ENCODE results near the gene TSPAN14. TPM values are rescaled to one million over a fixed set of nuclear protein-coding genes. Genes with fewer than 3 reads are reported as not detected.

Gene TSPAN14
- total RNA-seq, 1 donor from 2014 or later = 111 TPM

GRCh38 chr10:80506189-80506575 is 52.1 kb downstream of the TSPAN14 start:
- Mint-ChIP-seq H3K27me3 (no peaks in the 10 kb centered on the region), H3K4me3 (peak overlapping the region; percentile 50), H3K4me1 (ENCODE audit: unreplicated experiment) (peaks cover 60% of the 10 kb centered on the region), H3K36me3 (peaks cover 26% of the 10 kb centered on the region), H3K9me3 (no peaks in the 10 kb centered on the region), H3K27ac (peak overlapping the region; percentile 96)
- no peak for TF ChIP-seq CTCF (conservative IDR thresholded peaks at IDR 0.05)
- no peak for DNase-seq (ENCODE audit: extremely low spot score, unreplicated experiment)

DNA sequence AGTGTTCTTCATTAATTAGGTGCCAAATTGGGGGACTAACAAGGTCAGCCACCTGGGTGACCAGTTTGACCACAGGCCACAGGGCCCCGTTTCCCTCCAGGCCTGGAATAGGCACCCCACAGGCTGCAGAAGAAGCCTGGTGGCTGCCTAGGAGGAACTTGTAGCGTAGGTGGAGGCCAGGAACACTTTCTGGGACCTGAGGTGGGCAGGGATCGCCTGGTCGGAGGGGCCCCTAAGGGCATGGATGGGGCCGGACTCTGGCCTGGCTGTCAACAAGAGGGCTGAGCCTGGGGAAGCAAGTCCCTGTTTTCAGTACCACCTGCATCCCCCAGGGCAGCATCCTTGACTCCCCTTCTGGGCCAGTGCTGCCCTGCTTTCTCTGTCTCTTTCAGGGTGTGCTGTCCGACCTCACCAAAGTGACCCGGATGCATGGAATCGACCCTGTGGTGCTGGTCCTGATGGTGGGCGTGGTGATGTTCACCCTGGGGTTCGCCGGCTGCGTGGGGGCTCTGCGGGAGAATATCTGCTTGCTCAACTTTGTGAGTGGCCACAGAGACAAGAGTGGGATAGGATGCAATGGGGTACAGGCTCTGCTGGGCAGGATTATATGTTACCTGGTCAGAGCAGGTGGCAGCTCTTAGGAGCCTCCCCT is 52.9 kb downstream of the TSPAN14 start:
- Mint-ChIP-seq H3K4me3 (no peak overlapping the region), H3K27me3 (no peaks in the 10 kb centered on the region), H3K36me3 (peaks cover 31% of the 10 kb centered on the region), H3K27ac (peak overlapping the region; percentile 53), H3K9me3 (no peaks in the 10 kb centered on the region), H3K4me1 (ENCODE audit: unreplicated experiment) (peaks cover 53% of the 10 kb centered on the region)
- no peak for TF ChIP-seq CTCF (conservative IDR thresholded peaks at IDR 0.05)
- DNase-seq (ENCODE audit: extremely low spot score, unreplicated experiment) = no peak

DNA sequence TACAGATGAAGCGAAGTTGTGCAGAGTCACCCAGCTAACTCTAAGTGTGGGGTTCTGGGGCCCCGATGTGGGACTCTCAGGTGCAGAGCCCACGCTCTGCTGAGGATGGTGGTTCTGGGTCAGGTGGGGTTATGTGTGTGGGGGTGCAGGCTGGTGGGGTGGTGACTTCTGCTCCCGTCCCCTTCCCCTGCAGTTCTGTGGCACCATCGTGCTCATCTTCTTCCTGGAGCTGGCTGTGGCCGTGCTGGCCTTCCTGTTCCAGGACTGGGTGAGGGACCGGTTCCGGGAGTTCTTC is 54.9 kb downstream of the TSPAN14 start:
- no peak for TF ChIP-seq CTCF (conservative IDR thresholded peaks at IDR 0.05)
- H3K27me3 Mint-ChIP-seq = no peaks in the 10 kb centered on the region
- peaks cover 32% of the 10 kb centered on the region for H3K4me1 Mint-ChIP-seq (ENCODE audit: unreplicated experiment)
- no peak overlapping the region for H3K27ac Mint-ChIP-seq
- no peaks in the 10 kb centered on the region for H3K9me3 Mint-ChIP-seq
- H3K4me3 Mint-ChIP-seq = no peak overlapping the region
- DNase-seq (ENCODE audit: extremely low spot score, unreplicated experiment) = no peak
- peaks cover 35% of the 10 kb centered on the region for H3K36me3 Mint-ChIP-seq

DNA sequence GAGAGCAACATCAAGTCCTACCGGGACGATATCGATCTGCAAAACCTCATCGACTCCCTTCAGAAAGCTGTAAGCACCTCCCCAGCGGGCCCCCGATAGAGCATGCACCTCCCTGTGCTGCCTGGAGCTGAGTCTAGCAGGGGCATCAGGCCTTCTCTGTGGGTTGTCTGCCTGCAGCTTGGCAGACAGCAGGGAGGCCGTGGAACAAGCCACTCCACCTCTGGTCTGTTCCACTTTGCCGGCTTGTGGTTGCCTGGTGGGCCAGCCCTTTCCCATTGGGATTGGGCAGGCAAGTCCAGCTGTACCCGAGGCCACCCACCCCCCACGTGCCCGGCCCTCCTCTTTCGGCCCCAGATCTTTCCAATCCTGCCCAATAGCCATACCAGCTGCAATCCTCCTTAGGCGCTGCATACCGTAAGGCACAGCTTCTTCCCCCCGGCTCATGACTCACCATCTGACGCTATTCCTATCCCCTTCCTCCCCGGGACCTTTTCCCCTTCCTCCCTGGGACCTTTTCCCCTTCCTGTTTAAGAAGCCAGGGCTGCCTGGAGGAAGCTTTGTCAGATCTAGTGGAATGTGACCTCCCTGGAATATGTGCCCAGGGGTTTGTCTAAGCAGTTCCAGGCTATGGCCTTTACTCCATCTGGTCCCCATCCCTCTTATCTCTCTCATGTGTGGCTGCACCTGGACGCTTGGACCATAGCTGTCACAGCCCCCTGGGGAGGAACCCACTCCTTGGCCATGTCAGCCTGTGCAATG is 55.5 kb downstream of the TSPAN14 start:
- no peak for DNase-seq (ENCODE audit: extremely low spot score, unreplicated experiment)
- H3K27me3 Mint-ChIP-seq = no peaks in the 10 kb centered on the region
- no peak overlapping the region for H3K4me3 Mint-ChIP-seq
- peak overlapping the region; percentile 63 for H3K27ac Mint-ChIP-seq
- peaks cover 26% of the 10 kb centered on the region for H3K4me1 Mint-ChIP-seq (ENCODE audit: unreplicated experiment)
- no peaks in the 10 kb centered on the region for H3K9me3 Mint-ChIP-seq
- TF ChIP-seq CTCF (conservative IDR thresholded peaks at IDR 0.05) = no peak
- peaks cover 37% of the 10 kb centered on the region for H3K36me3 Mint-ChIP-seq

- H3K27ac Mint-ChIP-seq = peak overlapping the region; percentile 67
- H3K27me3 Mint-ChIP-seq = no peaks in the 10 kb centered on the region
- no peaks in the 10 kb centered on the region for H3K9me3 Mint-ChIP-seq
- no peak for DNase-seq (ENCODE audit: extremely low spot score, unreplicated experiment)
- peaks cover 37% of the 10 kb centered on the region for H3K36me3 Mint-ChIP-seq
- H3K4me1 Mint-ChIP-seq (ENCODE audit: unreplicated experiment) = peaks cover 9% of the 10 kb centered on the region
- no peak for TF ChIP-seq CTCF (conservative IDR thresholded peaks at IDR 0.05)
- H3K4me3 Mint-ChIP-seq = no peak overlapping the region
These were observed 58.0 kb downstream of the TSPAN14 start for GRCh38 chr10:80512031-80512526.

Measured in type B pancreatic cell (in vitro differentiated cells).